Measurements from ENCODE around the gene EXOSC7. TPM values are rescaled to one million over a fixed set of nuclear protein-coding genes. Genes with fewer than 3 reads are reported as not detected.

The EXOSC7 gene
- total and polyA plus RNA-seq, 2 of the 4 experiments (the other 2 are of a cell fraction) = 61.6 to 62.2 TPM

- no peaks in the 10 kb centered on the region for H3K9me3 ChIP-seq (ENCODE audit: control insufficient read depth, insufficient read depth, low read length)
- intact Hi-C loops (cut with micrococcal nuclease) = no loop called here
- H3K36me3 ChIP-seq (ENCODE audit: control insufficient read depth, insufficient read depth, low read length) = no peaks in the 10 kb centered on the region
- ChIA-PET POLR2A (ENCODE audit: unreplicated experiment) (no interaction called here), CTCF (interaction anchor here (0.9 kb wide), 1 partner anchor 10 kb away, joined by 3 read pairs; no protein-coding TSS in a partner anchor)
- BruUV-seq (replicated peaks) = no TSS peak
- no peak overlapping the region for H2BK15ac ChIP-seq (ENCODE audit: low read depth, low read length)
- H2BK5ac ChIP-seq (ENCODE audit: low read depth, low read length, poor library complexity, severe bottlenecking) = no peak overlapping the region
- no peak overlapping the region for H2AFZ ChIP-seq (replicated peaks; ENCODE audit: low read length, poor library complexity)
- no peak for TF ChIP-seq RAD21 (IDR thresholded peaks at IDR 0.05; ENCODE audit: low read length)
- no peak for TF ChIP-seq CEBPB (IDR thresholded peaks at IDR 0.05; ENCODE audit: low read depth, low read length)
- no peak for TF ChIP-seq RFX5 (IDR thresholded peaks at IDR 0.05; ENCODE audit: low read depth, low read length)
- TF ChIP-seq BHLHE40 (IDR thresholded peaks at IDR 0.05; ENCODE audit: low read depth, low read length) = no peak
- no peak for TF ChIP-seq NFE2L2 (IDR thresholded peaks at IDR 0.05; ENCODE audit: low read depth, low read length)
- H4K5ac ChIP-seq (ENCODE audit: low read depth, low read length) = no peak overlapping the region
- no peak overlapping the region for H3K27ac ChIP-seq (ENCODE audit: insufficient read depth, low read length)
- H3K4me2 ChIP-seq (ENCODE audit: low read depth, low read length) = peak overlapping the region; percentile 71; the same call in 1 of the 2 replicates
- no peak overlapping the region for H2BK20ac ChIP-seq (ENCODE audit: low read depth, low read length)
- no peak overlapping the region for H3K18ac ChIP-seq (ENCODE audit: low read depth, low read length)
- H3K4me3 ChIP-seq (ENCODE audit: insufficient read depth, low read depth, low read length) = no peak overlapping the region; the same call in 1 of the 2 replicates
- H2BK120ac ChIP-seq (ENCODE audit: low read depth, low read length) = no peak overlapping the region
- H3K79me1 ChIP-seq (ENCODE audit: low read depth in 1 of 2, low read length in 2 of 2) = peaks cover 49 to 87% of the 10 kb centered on the region in 2 experiments
- H4K20me1 ChIP-seq (ENCODE audit: insufficient read depth, low read length) = peaks cover 15% of the 10 kb centered on the region; the same call in 1 of the 2 replicates
- ATAC-seq (ENCODE audit: low read depth) = no peak
- no peak overlapping the region; the same call in 1 of the 2 replicates for H3K14ac ChIP-seq (replicated peaks; ENCODE audit: low read depth, low read length)
- DNase-seq = no peak
- no peak overlapping the region for H3K4ac ChIP-seq (ENCODE audit: low read depth, low read length)
- peak overlapping the region; percentile 17; the same call in 1 of the 2 replicates for H3K23ac ChIP-seq (ENCODE audit: low read depth, low read length)
- H3K9ac ChIP-seq (ENCODE audit: low read depth, low read length) = 0 out of 2 replicates have a peak overlapping the region, but pooled peaks have one; percentile 52
- H4K8ac ChIP-seq (ENCODE audit: low read depth in 2 of 2, low read length in 2 of 2) = no peak overlapping the region
- in situ Hi-C loops (cut with MboI; ENCODE audit: low sequenced_read_pairs) = no loop called here
- WGBS, 2 experiments (ENCODE audit: extremely low coverage in 2 of 2, insufficient read length in 1 of 2) = 70% methylated on average over 3 of the region's 4 CpGs; no CpG with 5 or more reads in 1 of the 2 experiments
- H4K91ac ChIP-seq (ENCODE audit: insufficient read depth, low read depth, low read length) = no peak overlapping the region
- H3K27me3 ChIP-seq (ENCODE audit: control insufficient read depth, insufficient read depth, low read length) = no peaks in the 10 kb centered on the region
- H3K4me1 ChIP-seq (ENCODE audit: control insufficient read depth, insufficient read depth, low read length) = peaks cover 7% of the 10 kb centered on the region
- H3K56ac ChIP-seq (ENCODE audit: extremely low read depth, insufficient read depth, low read length) = no peak overlapping the region
- dilution Hi-C loops (cut with HindIII; ENCODE audit: low sequenced_read_pairs, unreplicated experiment) = no loop called here
- no peak overlapping the region for H2AK9ac ChIP-seq (replicated peaks; ENCODE audit: low read depth, low read length, poor library complexity)
- H2AK5ac ChIP-seq (ENCODE audit: low read depth, low read length) = peak overlapping the region; percentile 59; the same call in 1 of the 2 replicates
- H3K9me1 ChIP-seq (ENCODE audit: insufficient read depth, low read length) = peaks cover 4% of the 10 kb centered on the region
These were observed 1.6 kb upstream of the EXOSC7 start for GRCh38 chr3:44974416-44974815.

Measured in IMR-90 (cell line).